GM10847 (cell line): ENCODE results near the gene ZBTB24.

ENCODE experiments used
- POLR2A ChIP-seq: IDR thresholded peaks from 2 replicates; pipeline ENCODE4 v1.6.1; 2011; ENCODE audit not compliant: insufficient read length; ENCODE audit errors: extremely low read depth

Gene ZBTB24

DNA sequence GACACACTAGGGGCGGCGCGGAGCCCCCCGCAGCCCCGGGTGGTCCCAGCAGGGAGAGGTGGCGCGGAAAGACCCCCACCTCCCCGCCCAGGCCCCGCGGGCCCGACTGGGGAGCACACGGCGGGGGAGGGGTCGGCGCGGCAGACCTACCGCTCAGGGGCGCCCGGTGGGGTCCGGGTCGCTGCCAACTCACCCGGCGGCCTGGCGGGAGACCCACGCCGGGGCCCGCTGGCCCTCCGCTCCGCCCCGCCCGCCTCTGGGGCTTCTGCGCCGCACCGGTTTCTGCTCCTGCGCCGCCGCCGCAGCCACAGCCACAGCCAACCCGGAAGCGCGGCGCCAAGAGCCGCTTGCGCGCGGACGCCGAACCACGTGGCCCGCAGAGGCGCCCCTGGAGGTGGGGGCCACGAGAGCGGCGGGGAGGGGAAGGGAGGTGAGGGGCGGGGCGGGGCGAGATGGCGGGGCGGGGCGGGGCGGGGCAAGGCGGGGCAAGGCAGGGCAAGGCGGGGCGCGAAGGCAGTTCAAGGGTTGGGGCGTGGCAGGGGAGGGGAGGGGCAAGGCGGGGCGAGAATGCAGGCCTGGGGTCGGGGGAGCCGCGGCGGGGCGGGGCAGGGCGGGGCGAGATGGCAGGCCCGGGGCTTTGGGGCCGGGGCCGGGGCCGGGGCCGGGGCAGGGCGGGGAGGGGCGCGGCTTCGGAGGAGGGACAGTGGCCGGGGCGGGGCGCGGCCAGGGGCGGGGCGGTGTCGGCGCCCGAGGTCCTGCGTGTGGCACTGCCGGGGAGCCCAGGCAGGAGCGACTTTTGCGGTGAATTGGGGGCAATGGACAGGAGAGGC is at the start of gene ZBTB24:
Gene ZBTB24, minus strand, starts transcription at position 315 of the 830 bp plus-strand sequence. CDS start 1,193 bp downstream, outside the sequence.
- TF ChIP-seq POLR2A = peak; percentile 46

DNA sequence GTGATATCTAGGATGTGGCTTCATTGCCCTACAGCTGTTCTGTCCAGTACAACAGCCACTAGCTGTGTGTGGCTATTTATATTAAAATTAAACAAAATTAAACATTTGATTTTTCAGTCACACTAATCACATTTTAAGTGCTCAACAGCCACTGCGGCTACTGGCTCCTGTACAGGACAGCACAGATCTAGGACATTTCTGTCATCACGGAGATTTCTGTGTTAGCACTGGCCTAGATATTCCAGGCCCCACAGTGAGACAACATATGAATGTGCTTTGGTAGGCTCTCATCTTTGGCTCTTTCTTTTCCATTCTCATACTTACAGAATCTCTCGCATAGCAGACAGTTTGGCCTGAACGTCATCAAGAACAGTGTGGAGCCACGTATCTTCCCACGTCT is 48.4 kb upstream of the ZBTB24 start:
- TF ChIP-seq POLR2A = no peak

DNA sequence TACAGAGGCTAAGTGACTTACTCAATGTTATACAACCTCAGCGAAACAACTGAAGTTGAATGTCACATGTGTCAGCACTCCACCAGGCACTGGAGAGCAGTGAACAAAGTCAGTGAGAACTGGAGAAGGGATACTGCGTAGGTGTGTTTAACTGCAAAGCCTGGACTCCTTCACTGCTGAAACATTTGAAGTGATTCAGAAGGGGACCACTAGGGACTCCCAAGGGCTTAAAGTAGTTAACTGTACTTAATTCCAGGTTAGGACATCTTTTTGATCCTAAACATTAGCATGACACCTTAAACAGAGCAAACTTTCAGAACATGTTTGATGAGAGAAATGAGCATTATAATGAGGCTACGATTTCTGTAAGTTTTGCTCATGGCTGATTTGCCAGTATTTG is 45.0 kb upstream of the ZBTB24 start:
- TF ChIP-seq POLR2A = no peak

DNA sequence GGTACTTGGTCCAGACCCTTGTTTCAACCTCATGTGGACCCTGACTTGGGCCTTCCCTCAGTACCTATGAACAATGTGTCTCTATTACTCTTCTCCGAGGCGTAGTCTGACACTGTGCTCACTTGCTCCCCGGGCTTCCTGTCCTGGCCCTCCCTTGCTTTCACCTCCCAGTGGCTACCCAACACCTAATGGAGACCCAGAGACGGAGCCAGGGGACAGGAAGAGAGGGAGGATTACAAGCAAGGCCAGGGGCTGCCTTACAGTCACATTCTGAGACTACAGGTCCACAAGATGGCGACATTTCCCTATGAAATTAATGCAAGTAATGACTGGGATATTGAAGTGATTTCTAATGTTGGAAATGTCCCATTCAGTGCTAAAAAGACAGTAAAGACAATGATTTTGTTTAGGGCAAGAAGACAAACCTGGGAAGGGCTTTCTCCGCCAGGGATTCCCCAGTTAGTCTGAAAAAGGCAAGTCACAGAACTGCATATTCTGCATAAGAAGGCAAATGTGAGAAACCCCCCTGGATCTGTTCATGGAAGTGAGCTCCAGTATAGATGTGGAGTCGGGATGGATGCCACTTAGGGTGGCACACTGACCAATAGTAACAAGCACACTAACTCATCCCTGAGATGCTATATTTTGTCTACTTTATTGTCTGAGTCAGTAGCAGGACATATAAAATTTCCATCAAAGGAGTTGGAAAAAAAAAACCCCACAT is 44.0 kb upstream of the ZBTB24 start:
- no peak for TF ChIP-seq POLR2A

DNA sequence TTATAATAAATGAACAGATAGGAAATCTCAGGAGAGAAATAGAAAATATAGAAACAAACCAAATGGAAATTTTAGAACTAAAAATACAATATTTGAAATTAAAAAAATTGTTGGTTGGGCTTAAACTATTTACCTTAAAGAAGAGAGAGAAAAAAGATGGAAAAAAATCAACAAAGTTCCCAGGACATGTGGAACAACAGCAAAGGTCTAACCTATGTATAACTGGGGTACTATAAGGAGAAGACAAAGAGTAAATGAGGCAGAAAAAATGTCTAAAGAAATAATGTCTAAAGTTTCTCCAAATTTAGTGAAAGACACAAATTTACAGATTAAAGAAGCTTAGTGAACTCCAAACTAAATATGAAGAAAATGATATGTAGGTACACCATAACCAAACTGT is 41.1 kb upstream of the ZBTB24 start:
- no peak for TF ChIP-seq POLR2A

DNA sequence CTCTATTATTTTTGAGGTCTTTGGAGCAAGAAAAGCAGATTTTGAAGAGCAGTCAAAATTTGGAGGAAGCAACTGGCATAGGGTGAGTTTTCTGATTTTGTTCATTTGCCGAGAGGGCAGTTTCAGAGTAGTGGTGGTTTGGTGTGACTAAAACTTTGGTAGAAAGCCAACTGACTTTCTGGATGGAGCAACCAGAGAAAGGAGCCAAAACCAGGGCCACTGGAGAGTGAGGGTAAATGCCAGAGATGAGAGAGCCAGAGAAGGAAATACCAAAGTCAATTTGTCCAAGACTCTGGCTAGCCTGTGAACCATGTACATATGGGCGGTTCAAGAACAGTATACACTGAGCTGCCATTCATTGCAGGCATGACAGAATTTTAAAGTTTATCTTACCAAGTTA is 40.5 kb upstream of the ZBTB24 start:
- no peak for TF ChIP-seq POLR2A

DNA sequence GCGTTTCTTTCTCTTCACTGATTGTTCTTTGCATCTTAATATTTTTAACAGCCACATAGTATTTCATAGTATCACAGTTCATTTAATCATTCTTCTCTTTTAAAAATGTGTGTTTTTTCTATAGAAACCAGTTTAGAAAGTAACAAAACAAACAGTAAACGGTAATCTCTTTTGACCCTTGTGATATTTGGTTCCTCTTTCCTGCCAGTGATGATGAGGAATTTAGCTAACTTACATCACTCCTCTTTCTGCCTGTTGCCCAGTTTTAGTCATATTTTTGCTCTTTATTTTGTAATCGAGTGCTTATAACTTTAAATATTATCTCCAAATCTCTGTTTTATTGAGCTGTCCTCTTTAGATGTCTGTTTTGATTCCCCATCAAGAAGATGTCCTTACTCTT is 38.1 kb upstream of the ZBTB24 start:
- TF ChIP-seq POLR2A = no peak

DNA sequence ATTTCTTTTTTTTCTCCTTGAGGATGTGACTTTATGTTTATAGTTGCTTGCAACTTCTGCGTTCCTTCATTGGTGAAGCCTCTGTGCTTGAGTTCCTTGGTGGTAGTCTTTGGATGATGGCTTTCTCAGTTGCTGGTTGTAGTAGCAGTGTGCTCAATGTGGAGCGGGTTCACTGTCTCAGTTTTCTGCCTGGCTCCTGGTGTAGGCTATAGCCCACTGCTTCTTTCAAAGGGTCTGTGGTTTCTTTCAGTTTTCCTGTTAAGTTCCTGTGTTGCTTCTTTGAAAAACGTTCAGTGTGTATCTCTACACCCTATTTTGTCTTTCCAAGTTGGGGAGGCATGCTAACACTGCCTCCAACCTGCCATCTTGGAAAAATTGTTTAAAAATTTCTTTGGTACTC is 33.9 kb upstream of the ZBTB24 start:
- no peak for TF ChIP-seq POLR2A

DNA sequence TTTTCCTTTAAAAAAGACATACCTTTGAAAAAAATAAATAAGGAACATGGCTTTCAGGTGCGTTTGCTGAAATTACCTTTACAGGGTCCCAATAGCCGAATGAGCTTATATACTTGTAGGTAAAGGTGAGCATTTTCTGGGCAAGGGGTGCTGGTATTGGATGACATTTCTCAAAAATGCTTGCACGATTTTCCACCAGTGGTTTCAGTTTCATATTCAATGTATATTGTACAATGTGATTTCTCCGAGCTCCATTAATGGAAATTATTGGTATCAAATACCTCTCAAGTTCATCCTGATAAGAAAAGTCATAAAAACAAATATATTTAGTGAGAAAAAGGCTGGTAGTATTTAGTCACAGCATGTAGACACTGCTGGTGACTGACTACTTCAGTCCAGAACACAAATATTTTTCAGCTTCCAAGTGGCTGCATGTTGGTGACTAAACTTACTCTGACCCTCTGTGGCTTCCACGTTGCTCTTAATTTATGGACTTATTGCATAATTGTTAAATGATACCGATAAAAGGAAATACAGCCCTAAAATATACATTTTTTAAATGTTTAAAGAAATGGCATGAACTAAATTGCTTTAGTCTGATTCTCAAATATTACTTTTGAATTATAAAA is 32.9 kb upstream of the ZBTB24 start:
- TF ChIP-seq POLR2A = no peak

DNA sequence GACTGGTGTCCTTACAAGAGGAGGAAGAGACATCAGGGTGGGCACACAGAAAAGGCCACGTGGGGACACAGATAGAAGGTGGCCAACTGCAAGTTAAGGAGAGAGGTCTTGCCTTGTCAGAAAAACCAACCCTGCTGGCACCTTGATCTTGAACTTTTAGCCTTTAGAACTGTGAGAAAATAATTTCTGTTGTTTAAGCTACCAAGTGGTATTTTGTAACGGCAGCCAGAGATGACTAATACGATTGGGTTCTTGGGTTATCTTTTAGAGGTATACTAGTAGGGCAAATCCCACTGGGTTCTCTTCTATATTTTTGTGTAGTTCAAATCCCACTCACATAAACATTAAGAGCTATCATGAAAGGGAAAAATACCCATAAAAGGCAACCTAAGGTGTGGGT is 31.9 kb upstream of the ZBTB24 start:
- no peak for TF ChIP-seq POLR2A

DNA sequence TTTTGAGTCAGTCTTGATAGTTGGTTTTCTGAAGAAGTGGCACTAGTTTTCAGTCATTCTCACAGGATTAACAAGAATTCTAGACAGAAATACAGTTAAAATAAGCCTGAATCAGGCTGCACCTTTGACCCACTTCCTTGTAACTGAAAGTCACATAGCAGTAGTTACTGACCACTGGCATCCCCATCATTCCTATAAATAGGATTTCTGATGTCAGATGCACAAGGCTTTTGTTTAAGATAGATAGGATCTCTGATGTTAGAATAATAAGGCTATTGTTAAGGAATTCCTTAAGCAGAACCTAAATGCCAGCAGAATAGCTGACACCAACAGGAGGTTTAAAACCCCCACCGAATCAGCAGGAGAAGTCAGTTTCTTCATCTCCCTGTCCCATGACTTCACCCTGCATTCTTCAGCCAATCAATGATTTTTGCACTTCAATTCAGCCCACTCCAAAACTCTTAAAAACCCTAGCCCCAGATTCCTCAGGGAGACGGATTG is 30.6 kb upstream of the ZBTB24 start:
- TF ChIP-seq POLR2A = no peak

DNA sequence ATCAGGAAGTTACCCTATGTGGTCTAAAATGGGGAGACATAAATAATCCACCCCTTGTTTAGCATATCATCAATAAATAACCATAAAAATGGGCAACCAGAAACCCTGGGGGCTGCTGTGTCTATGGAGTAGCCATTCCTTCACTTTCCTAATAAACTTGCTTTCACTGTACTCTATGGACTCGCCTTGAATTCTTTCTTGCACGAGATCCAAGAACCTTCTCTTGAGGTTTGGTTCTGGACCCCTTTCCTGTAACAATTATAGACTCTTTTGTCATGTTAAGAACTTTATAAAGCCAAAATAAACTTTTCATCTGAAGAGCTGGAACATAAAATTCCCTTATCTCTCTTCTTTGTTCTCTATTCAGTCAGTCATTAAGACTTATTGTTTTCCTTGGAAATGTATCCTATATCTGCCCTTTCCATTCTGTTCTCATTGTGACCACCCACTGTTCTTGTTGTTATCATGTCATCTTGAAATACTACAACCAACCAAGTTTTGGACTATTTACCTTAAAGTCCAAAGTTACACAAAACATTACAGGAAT is 29.3 kb upstream of the ZBTB24 start:
- TF ChIP-seq POLR2A = no peak

DNA sequence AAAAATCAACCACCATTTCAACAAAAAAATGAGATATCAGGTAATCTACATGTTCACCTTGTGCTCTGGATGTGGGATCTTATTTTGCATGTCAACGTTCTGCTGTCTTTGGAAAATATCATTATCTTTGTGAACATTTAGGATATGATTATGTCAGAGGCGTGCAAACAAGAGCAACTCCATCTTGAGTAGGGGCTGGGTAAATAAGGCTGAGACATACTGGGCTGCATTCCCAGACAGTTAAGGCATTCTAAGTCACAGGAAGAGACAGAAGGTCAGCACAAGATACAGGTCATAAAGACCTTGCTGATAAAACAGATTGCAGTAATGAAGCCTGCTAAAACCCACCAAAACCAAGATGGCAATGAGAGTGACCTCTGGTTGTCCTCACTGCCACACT is 28.8 kb upstream of the ZBTB24 start:
- TF ChIP-seq POLR2A = no peak

DNA sequence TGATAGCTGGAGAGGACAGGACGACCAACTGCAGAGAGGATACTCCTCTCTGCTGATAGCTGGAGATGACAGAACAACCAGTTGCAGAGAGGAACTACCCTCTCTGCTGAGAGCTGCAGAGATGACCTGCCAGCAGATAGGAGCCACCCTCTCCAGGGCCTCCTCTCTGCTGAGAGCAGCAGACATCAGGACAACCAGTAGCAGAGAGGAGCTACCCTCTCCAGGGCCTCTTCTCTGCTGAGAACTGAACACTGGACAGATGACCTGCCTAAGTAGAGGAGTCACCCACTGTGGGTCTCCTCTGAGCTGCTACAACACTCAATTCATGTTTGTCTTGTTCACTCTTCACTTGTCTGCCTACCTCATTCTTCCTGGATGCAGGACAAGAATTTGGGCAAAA is 27.3 kb upstream of the ZBTB24 start:
- no peak for TF ChIP-seq POLR2A

DNA sequence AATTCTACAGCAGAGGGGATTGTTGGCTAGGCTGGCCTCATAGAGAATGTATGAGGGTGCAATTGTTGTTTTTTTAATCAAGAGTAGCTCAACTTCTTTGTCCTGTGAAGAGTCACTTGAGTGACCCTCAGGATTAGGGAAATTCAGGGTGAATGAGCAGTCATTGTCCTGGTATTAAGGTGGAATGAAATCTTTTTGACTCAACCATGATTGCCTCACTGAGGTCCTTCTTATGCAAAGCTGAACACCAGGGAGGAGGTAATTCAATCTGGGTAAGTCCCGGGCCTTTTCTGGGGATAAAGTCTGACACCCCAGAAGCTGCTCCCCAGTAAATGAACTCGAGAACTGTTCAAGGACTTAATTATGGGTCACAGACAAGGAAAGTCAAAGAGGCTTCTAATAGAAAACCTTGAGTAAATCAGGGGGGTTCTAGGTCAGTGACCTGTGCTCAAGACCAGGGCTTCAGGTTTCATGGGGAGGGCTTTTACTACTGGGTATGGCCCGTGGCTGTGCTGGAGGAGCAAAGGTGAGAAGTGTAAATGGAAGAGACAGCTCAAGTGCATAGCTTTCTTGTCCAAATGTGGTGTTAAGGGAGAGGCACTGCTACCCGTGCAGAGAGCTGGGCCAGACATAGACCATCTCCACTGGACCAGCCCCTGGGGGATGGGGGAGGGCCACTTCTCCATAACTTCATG is 25.3 kb upstream of the ZBTB24 start:
- TF ChIP-seq POLR2A = no peak
